Endodermal cell (in vitro differentiated cells): Measurements from ENCODE around the gene CTBP1. TPM values are rescaled to one million over a fixed set of nuclear protein-coding genes. Genes with fewer than 3 reads are reported as not detected.

Experiments used
- DNase-seq: peaks from one replicate; pipeline ENCODE4 v3.0.0-alpha.2; 2017
- H3K27ac ChIP-seq: 2 replicates; pipeline ENCODE4 v1.5.1; 2013; ENCODE audit warnings: mild to moderate bottlenecking, low read depth, low read length, moderate library complexity
- H3K27me3 ChIP-seq: 2 replicates; pipeline ENCODE4 v1.6.1; 2013; ENCODE audit warnings: mild to moderate bottlenecking, low read length, moderate library complexity; ENCODE audit not compliant: insufficient read depth, control insufficient read depth, poor library complexity, severe bottlenecking
- H3K36me3 ChIP-seq: 2 replicates; pipeline ENCODE4 v1.7.0; 2013; ENCODE audit warnings: mild to moderate bottlenecking, low read length, moderate library complexity; ENCODE audit not compliant: control insufficient read depth, insufficient read depth
- H3K4me1 ChIP-seq: one replicate; pipeline ENCODE4 v1.7.0; 2013; ENCODE audit warnings: low read length; ENCODE audit not compliant: control insufficient read depth, insufficient read depth
- H3K4me3 ChIP-seq: 2 replicates; pipeline ENCODE4 v1.5.1; 2013; ENCODE audit warnings: mild to moderate bottlenecking, low read length, moderate library complexity
- H3K9ac ChIP-seq: 2 replicates; pipeline ENCODE4 v1.6.1; 2013; ENCODE audit warnings: mild to moderate bottlenecking, low read length, moderate library complexity; ENCODE audit not compliant: poor library complexity, severe bottlenecking; ENCODE audit errors: extremely low read depth
- H3K9me3 ChIP-seq: 2 replicates; pipeline ENCODE4 v1.6.1; 2013; ENCODE audit warnings: mild to moderate bottlenecking, low read length, moderate library complexity; ENCODE audit not compliant: control insufficient read depth
- H3K27ac Mint-ChIP-seq: 2 replicates; pipeline ENCODE4 v1.8.0; 2020; ENCODE audit warnings: mixed read lengths
- H3K27me3 Mint-ChIP-seq: 2 replicates; pipeline ENCODE4 v1.8.0; 2021; ENCODE audit warnings: mild to moderate bottlenecking, mixed read lengths; ENCODE audit not compliant: insufficient read depth
- H3K36me3 Mint-ChIP-seq: 2 replicates; pipeline ENCODE4 v1.8.0; 2020; ENCODE audit warnings: low read depth, mixed read lengths
- H3K4me1 Mint-ChIP-seq: 2 replicates; pipeline ENCODE4 v1.8.0; 2020; ENCODE audit warnings: mixed read lengths
- H3K4me3 Mint-ChIP-seq: 2 replicates; pipeline ENCODE4 v1.8.0; 2020; ENCODE audit warnings: mild to moderate bottlenecking, moderate library complexity, mixed read lengths
- H3K9me3 Mint-ChIP-seq: 2 replicates; pipeline ENCODE4 v1.8.0; 2020; ENCODE audit warnings: mild to moderate bottlenecking, mixed read lengths
- WGBS, 2 experiments: methylation state at CpG; one replicate each; pipeline versions ENCODE4 v1.1.5 to v1.1.7; 2013; ENCODE audit warnings: missing lambda C conversion rate in 2 of 2, mixed read lengths in 1 of 2; ENCODE audit not compliant: insufficient coverage in 1 of 2, insufficient read length in 1 of 2; 5-methylcytosine and 5-hydroxymethylcytosine counted together
- total RNA-seq, 2 donors: library from RNA; stranded (reverse); fragmentation: NEBNext Ultra II Directional in 1 of 2; extraction: Animal tissue kit (Norgen Biotek cat#: 25700) in 1 of 2; gene quantifications; 2 replicates in 1 of 2; 3 replicates in 1 of 2; pipeline ENCODE4 v1.2.1, GENCODE V29; 2021
- TF ChIP-seq, protein P1 (sequence below): fragments of 200-600 bp; sonication (generic); conservative IDR thresholded peaks from 2 replicates; pipeline ENCODE4 v1.5.0; 2021; ENCODE audit warnings: antibody characterized with exemption, mild to moderate bottlenecking

Gene CTBP1
- total RNA-seq, 2 donors from 2014 or later = 181 to 189 TPM

DNA sequence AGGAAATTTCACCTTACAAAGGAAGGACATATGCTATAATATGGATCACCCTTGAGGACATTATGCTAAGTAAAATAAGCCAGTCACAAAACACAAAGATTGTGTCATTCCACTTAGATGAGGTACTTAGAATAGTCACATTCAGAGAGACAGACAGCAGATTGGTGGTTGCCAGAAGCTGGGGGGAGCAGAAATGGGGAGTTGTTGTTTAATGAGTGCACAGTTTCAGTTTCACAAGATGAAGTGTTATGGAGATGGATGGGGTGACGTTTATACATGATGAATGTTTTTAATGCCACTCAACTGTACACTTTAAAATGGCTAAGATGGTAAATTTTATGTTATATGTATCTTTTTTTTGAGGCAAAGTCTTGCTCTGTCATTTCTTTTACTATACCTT is 61.7 kb downstream of the CTBP1 start:
- H3K9me3 ChIP-seq = no peaks in the 10 kb centered on the region
- H3K27ac ChIP-seq = no peak overlapping the region
- no peaks in the 10 kb centered on the region for H3K36me3 ChIP-seq
- WGBS, 2 experiments = 83% methylated on average over 1 of the region's 1 CpG; no CpG with 5 or more reads in 1 of the 2 experiments
- Mint-ChIP-seq H3K27me3 (peaks cover 16% of the 10 kb centered on the region), H3K27ac (no peak overlapping the region), H3K4me1 (no peaks in the 10 kb centered on the region), H3K4me3 (no peak overlapping the region), H3K9me3 (peaks cover 8% of the 10 kb centered on the region), H3K36me3 (no peaks in the 10 kb centered on the region)
- no peak overlapping the region for H3K9ac ChIP-seq
- no peak overlapping the region for H3K4me3 ChIP-seq
- no peaks in the 10 kb centered on the region for H3K4me1 ChIP-seq
- TF ChIP-seq, protein P1, sequence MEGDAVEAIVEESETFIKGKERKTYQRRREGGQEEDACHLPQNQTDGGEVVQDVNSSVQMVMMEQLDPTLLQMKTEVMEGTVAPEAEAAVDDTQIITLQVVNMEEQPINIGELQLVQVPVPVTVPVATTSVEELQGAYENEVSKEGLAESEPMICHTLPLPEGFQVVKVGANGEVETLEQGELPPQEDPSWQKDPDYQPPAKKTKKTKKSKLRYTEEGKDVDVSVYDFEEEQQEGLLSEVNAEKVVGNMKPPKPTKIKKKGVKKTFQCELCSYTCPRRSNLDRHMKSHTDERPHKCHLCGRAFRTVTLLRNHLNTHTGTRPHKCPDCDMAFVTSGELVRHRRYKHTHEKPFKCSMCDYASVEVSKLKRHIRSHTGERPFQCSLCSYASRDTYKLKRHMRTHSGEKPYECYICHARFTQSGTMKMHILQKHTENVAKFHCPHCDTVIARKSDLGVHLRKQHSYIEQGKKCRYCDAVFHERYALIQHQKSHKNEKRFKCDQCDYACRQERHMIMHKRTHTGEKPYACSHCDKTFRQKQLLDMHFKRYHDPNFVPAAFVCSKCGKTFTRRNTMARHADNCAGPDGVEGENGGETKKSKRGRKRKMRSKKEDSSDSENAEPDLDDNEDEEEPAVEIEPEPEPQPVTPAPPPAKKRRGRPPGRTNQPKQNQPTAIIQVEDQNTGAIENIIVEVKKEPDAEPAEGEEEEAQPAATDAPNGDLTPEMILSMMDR = no peak
- DNase-seq = no peak
- H3K27me3 ChIP-seq = no peaks in the 10 kb centered on the region

DNA sequence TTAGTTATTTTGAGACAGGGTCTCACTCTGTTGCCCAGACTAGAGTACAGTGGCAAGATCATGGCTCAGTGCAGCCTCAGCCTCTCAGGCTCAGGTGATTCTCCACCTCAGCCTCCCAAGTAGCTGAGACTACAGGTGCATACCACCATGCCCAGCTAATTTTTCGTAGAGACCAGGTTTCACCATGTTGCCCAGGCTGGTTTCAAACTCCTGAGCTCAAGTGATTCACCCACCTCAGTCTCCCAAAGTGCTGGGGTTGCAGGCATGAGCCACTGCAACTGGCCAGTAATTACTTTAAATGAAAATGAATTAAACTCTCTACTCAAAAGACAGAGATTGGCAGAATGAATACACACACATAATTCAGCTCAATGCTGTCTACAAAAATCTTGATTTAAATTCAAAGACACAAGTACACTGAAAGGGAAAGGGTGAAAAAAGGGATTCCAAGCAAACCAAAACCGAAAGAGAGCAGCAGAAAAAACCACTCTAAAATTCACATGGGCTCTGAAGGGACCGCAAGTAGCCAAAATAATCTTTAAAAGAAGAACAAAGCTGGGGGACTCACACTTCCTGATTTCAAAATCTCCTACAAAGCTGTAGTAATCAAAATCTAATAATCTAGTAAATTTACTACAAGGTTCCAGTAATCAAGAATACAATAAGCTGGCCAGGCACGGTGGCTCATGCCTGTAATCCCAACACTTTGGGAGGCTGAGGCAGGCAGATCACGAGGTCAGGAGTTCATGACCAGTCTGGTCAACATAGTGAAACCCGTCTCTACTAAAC is 64.8 kb downstream of the CTBP1 start:
- Mint-ChIP-seq H3K27me3 (peaks cover 34% of the 10 kb centered on the region), H3K9me3 (peaks cover 31% of the 10 kb centered on the region), H3K27ac (no peak overlapping the region), H3K36me3 (no peaks in the 10 kb centered on the region), H3K4me1 (no peaks in the 10 kb centered on the region), H3K4me3 (no peak overlapping the region)
- H3K27ac ChIP-seq = no peak overlapping the region
- no peak for DNase-seq
- TF ChIP-seq, protein P1 = no peak
- H3K36me3 ChIP-seq = no peaks in the 10 kb centered on the region
- H3K4me3 ChIP-seq = no peak overlapping the region
- H3K9me3 ChIP-seq = peaks cover 22% of the 10 kb centered on the region
- 78 to 88% methylated on average over 4 to 6 of the region's 6 CpGs for WGBS, 2 experiments
- peaks cover 14% of the 10 kb centered on the region for H3K27me3 ChIP-seq
- H3K4me1 ChIP-seq = no peaks in the 10 kb centered on the region
- no peak overlapping the region for H3K9ac ChIP-seq

DNA sequence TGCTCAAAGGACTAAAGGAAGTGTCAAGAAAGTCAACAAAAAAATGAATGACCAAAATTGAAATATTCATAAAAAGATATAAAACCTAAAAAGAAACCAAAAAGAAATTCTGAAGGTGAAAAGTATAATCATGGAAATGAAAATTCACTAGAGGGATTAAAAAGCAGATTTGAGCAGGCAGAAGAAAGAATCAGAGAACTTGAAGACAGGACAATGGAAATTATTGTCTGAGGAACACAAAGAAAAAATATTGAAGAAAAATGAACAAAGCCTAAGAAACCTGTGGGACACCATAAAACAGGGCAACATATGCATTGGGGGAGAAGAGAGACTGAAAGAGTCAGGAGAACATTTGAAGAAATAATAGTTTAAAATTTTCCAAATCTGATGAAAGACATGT is 66.6 kb downstream of the CTBP1 start:
- Mint-ChIP-seq H3K4me1 (no peaks in the 10 kb centered on the region), H3K27ac (no peak overlapping the region), H3K36me3 (no peaks in the 10 kb centered on the region), H3K27me3 (peaks cover 41% of the 10 kb centered on the region), H3K9me3 (peaks cover 39% of the 10 kb centered on the region), H3K4me3 (no peak overlapping the region)
- no peaks in the 10 kb centered on the region for H3K4me1 ChIP-seq
- peaks cover 22% of the 10 kb centered on the region for H3K9me3 ChIP-seq
- H3K36me3 ChIP-seq = no peaks in the 10 kb centered on the region
- H3K27ac ChIP-seq = no peak overlapping the region
- DNase-seq = no peak
- H3K4me3 ChIP-seq = no peak overlapping the region
- peaks cover 14% of the 10 kb centered on the region for H3K27me3 ChIP-seq
- TF ChIP-seq, protein P1 = no peak
- no peak overlapping the region for H3K9ac ChIP-seq
